Medulla oblongata (tissue), 1 donor: ENCODE data around the gene STRIP2.
"Not testable (repeated sequence)": the region's sequence is repeated elsewhere in the genome, so short reads cannot be mapped to it uniquely, and the experiment has no call there.

Experiments used
- DNase-seq: peaks from one replicate; pipeline ENCODE4 v3.0.0-alpha.2; 2015; ENCODE audit errors: extremely low spot score

STRIP2 gene

DNA sequence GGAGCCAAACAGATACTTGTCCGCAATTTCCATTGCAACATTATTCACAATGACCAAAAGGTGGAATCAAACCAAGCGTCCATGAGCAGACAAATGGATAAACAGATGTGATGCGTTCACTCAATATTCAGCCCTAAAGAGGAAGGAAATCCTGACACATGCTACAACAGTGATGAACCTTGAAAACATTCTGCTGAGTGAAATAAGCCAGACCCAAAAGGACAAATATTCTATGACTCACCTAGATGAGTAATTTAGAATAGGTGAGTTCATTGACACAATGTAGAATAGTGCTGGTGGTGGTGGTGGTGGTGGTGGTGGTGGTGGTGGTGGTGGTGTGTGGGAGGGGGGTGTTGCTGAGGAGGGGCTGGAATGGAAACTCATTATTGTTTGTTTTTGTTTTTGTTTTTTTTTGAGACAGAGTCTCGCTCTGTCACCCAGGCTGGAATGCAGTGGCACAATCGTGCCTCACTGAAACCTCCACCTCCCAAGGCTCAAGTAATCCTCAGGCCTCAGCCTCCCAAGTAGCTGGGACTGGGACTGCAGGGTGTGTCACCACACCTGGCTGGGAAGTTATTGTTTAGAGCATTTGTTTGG lies 96.7 kb downstream of the STRIP2 start:
- DNase-seq, result no peak

DNA sequence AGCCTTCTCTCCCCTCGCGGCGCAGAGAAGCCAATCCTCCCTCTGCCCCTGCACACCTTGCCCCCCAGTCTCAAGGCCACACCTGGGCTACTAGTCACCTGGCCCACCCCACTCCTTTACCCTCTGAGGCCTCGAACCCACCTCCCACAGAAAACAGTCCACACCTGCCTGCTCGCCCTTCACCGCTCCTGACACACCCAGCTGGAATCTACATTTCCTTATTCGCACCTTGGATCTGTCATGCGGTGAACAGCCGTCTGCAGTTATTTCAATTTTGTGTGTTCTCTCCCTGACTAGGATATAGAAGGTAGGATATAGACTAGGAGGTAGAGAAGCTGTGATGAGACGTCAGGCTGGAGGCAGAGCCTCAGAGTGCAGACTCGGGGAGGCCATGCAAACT lies 97.5 kb downstream of the STRIP2 start:
- DNase-seq, result no peak

DNA sequence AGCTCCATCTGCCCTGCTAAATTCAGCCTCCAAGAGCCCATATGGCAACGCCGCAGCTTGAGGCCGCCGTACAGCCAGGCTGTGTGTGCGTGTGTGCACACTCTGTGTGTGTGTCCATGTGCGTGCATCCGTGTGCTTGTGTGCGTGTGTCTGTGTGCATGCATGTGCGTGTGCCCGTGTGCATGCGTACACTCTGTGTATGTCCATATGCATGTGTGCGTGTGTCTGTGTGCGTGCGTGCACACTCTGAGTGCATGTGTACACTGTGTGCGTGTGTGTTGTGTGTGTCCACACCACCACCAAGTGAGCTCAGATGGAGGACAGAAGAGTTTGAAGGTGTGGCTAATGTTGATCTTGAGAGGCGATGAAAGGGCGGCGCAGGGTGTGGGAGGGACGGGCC lies 98.1 kb downstream of the STRIP2 start:
- no peak for DNase-seq

DNA sequence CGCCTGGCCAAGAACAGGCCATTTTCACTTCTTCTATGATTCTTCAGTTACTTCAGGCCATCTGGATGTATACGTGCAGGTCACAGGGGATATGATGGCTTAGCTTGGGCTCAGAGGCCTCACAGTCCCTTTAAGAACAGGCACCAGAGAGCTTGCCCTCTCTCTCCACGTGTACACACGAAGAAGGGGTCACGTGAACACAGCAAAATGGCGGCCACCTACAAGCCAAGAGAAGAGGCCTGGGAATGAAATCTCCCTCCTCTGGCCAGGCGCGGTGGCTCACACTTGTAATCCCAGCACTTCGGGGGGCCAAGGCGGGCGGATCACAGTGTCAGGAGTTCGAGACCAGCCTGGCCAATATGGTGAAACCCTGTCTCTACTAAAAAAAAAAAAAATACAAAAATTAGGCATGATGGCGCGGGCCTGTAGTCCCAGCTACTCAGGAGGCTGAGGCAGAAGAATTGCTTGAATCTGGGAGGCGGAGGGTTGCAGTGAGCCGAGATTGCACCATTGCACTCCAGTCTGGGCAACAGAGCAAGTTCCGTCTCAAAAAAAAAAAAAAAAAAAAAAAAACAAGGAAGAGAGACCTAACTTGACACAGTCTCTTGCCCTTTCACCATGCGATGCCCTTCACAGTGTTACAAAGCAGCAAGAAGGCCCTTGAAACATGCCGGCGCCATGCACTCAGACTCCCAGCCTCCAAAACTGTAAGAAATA lies 100.5 kb downstream of the STRIP2 start:
- not testable (repeated sequence) for DNase-seq

DNA sequence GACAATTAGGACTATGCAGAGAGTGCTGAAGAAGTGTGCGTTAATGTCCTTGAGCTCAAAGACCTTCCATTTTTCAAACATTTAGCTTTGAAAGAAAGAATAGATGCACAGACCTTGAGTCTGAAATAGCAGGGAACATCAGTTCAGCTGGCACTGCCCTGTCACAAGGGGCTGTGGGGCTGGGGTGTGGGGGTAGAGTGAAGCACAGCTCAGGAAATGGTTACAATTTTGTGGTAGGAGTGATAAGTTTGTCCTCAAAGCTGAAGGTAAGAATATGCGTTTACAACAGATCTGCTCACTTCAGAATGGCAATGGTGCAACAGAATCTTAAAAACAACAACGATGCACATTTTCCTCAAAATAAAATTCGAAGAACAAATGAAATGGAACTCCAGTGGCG lies 101.7 kb downstream of the STRIP2 start:
- no peak for DNase-seq

DNA sequence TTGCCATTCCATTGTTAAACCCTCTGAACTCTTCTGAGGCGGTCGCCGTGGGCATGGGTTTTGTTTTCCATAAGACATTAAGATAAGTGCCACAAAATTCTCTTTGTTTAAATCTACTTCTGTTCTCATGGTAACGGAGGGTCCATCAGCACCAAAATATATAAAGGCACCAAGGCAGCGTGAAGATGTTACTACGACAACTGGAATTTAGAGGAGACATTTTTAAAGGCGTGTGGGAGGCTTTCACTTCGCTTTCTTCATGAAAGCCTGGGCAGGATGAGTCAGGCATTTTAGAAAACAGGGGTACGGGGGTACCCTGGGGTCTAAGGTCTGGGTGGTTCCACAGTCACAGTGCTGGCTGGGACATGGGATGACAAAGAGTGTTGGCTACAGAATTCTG lies 102.1 kb downstream of the STRIP2 start:
- no peak for DNase-seq
